Measurements from ENCODE around the gene RAD51B. TPM values are rescaled to one million over a fixed set of nuclear protein-coding genes. Genes with fewer than 3 reads are reported as not detected.

RAD51B gene
- total RNA-seq, 1 experiment from 2014 or later, result 16.7 TPM

GRCh38 chr14:68576031-68576430, 756.5 kb downstream of the RAD51B start:
- Mint-ChIP-seq H3K36me3 (ENCODE audit: insufficient read depth in 1 of 3, low read depth in 3 of 3) (peaks cover 0 to 4% (median 0%) of the 10 kb centered on the region in 3 experiments; a peak in 2 of 7 replicates), H3K27ac (no peak overlapping the region; a peak in 1 of 7 replicates), H3K9me3 (peaks cover 3 to 4% of the 10 kb centered on the region in 2 experiments; a peak in 1 of 5 replicates), H3K4me1 (peaks cover 19 to 21% of the 10 kb centered on the region in 2 experiments), H3K4me3 (no peak overlapping the region), H3K27me3 (ENCODE audit: low read depth) (peaks cover 2% of the 10 kb centered on the region)
- Histone ChIP-seq H3K23me2 (ENCODE audit: insufficient read length, low read depth, low read length, poor library complexity, severe bottlenecking) (no peaks in the 10 kb centered on the region), H4K91ac (ENCODE audit: insufficient read length, low read depth, low read length) (peak overlapping the region; percentile 23), H2AFZ (ENCODE audit: low read length) (no peak overlapping the region), H3K56ac (ENCODE audit: insufficient read length, low read depth, low read length) (no peak overlapping the region), H3K4me1 (ENCODE audit: insufficient read depth, low read length) (no peaks in the 10 kb centered on the region), H2BK20ac (ENCODE audit: low read depth, low read length, poor library complexity, severe bottlenecking) (no peak overlapping the region), H3K27ac (ENCODE audit: insufficient read length, low read depth, low read length) (no peak overlapping the region), H3K9me3 (ENCODE audit: control insufficient read depth, low read depth, low read length) (no peaks in the 10 kb centered on the region), H3K4me2 (ENCODE audit: insufficient read depth, insufficient read length, low read length) (no peak overlapping the region), H3K79me2 (ENCODE audit: insufficient read depth, low read length) (no peaks in the 10 kb centered on the region), H3T11ph (ENCODE audit: low read length) (no peak overlapping the region), H4K20me1 (ENCODE audit: control insufficient read depth, insufficient read depth, insufficient read length) (no peaks in the 10 kb centered on the region), H2AK5ac (ENCODE audit: insufficient read length, low read length) (no peak overlapping the region), H3K27me3 (ENCODE audit: insufficient read depth, low read length) (no peaks in the 10 kb centered on the region), H3K9ac (ENCODE audit: extremely low read depth, insufficient read length, low read length) (no peak overlapping the region), H3K23ac (ENCODE audit: insufficient read length, low read depth, low read length) (no peak overlapping the region), H4K5ac (ENCODE audit: insufficient read length, low read depth, low read length) (no peak overlapping the region), H3K18ac (ENCODE audit: insufficient read length, low read depth, low read length) (no peak overlapping the region), H4K8ac (replicated peaks; ENCODE audit: insufficient read length, low read depth, low read length) (no peak overlapping the region), H2BK5ac (ENCODE audit: insufficient read length, low read length) (no peak overlapping the region), H3K14ac (ENCODE audit: insufficient read depth, low read length) (no peak overlapping the region), H2BK120ac (ENCODE audit: low read depth, low read length, poor library complexity, severe bottlenecking) (no peak overlapping the region), H3K4ac (ENCODE audit: low read depth, low read length) (no peak overlapping the region), H3K79me1 (ENCODE audit: insufficient read depth, low read depth, low read length, poor library complexity, severe bottlenecking) (no peaks in the 10 kb centered on the region), H2BK15ac (ENCODE audit: low read depth, low read length) (no peak overlapping the region), H2BK12ac (ENCODE audit: insufficient read length, low read depth, low read length) (no peak overlapping the region)
- no CpG with 5 or more reads among the region's 2 CpGs for WGBS (ENCODE audit: extremely low coverage, insufficient read length, low lambda C conversion rate)
- DNase-seq, result no peak
- TF ChIP-seq CTCF (conservative IDR thresholded peaks at IDR 0.05), result no peak
